GM21619 (cell line): ENCODE measurements around the gene KDF1.
A peak's percentile ranks its signal among the peaks of the same experiment; 100 is the strongest.
"Not testable (repeated sequence)": the region's sequence is repeated elsewhere in the genome, so short reads cannot be mapped to it uniquely, and the experiment has no call there.

Experiments
- ATAC-seq: cut with Tn5 transposase; IDR thresholded peaks from one replicate; pipeline ENCODE4 v1.9.1; 2021; ENCODE audit not compliant: unreplicated experiment

KDF1 gene

DNA sequence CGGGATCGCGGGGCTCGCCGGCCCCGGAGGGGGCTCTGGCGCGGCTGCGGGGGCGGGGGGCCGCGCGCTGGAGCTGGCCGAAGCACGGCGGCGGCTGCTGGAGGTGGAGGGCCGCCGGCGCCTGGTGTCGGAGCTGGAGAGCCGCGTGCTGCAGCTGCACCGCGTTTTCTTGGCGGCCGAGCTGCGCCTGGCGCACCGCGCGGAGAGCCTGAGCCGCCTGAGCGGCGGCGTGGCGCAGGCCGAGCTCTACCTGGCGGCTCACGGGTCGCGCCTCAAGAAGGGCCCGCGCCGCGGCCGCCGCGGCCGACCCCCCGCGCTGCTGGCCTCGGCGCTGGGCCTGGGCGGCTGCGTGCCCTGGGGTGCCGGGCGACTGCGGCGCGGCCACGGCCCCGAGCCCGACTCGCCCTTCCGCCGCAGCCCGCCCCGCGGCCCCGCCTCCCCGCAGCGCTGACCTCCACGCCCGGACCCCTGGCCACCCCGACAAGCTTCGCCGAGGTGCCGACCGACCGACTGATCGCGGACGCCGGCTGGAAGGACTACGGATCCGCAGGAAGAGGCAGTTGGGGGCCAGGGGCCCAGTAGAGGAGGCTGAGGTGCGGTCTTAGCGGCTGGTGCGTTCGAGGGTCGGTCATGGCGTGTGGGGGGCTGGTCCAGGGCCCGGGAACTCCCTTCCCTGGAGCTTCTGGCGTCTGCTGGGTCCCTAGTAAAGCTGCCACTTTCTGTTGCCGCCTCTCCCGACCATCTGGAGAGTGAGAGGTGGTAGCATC lies 33.9 kb upstream of the KDF1 start:
- peak; percentile 13 for ATAC-seq

DNA sequence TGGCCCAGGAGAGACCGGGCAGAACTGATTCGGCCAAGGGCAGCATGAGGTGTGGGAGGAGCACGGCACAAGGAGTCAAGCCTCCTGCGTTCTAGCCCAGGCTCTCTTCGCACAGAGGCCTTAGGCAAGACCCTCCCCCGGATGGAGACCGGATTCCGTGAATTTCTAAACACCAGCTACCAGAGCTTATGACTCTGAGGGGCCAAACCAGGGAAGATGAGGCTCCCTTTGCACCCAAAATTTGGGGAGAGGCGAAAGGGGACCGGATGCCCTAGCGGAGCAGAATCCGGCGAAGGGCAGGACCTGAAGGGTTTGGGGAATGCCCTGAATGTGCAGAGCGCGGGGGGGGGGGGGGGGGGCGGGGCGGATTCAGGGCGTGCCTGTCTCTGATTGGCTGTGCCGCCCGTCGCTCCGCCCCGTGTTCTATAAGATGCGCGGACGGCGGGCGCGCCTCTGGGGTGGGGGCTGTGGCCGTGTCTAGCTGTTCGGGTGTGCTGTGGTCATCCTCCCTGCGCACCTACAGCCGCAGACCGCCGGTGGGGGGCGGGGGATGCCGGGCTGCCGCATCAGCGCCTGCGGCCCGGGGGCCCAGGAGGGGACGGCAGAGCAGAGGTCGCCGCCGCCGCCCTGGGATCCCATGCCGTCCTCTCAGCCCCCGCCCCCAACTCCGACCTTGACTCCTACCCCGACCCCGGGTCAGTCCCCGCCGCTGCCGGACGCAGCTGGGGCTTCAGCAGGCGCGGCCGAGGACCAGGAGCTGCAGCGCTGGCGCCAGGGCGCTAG lies 33.2 kb upstream of the KDF1 start, which contains the start of gene TRNP1:
Gene TRNP1, plus strand, starts transcription at position 456 of the 783 bp plus-strand sequence. Its CDS starts 95 bp downstream, at position 551.
- peak; percentile 44 for ATAC-seq

DNA sequence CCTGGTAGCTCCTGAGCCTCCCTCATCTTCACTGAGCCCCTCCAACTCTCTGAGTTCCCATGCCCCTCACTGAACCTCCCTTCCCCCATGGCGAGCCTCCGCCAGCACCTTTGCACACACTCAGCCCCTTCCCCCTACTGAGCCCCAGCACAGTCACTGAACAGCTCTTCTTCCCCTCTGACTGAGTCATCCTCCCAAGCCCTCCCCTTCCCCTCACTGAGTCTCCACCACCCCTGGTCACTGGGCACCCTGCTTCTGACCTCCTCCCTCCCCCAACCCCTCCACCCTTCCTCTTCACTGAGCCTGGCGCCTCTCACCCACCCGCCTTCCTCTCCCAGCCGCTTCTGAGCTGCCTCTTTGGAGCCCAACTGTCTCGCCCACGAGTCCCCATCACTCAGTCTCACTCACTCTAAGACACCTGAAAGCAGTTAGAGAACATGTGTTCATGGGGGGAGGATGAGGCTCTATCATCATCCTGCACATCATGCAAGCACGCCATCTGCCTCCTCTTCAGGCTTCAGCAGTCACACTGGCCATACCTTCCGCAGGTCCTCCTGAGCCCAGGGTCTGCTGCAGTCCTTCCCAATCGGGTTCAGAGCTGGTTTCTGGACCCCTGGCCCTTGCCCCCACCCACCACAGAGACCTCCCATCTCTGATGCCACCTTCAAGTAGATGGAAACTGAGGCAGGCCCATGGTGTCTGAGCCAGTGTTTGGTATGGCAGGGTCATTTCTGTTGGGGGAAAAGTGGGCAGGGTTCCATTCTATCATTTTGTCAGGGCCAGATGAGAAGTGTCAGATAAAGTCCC lies 31.2 kb upstream of the KDF1 start:
- no peak for ATAC-seq

DNA sequence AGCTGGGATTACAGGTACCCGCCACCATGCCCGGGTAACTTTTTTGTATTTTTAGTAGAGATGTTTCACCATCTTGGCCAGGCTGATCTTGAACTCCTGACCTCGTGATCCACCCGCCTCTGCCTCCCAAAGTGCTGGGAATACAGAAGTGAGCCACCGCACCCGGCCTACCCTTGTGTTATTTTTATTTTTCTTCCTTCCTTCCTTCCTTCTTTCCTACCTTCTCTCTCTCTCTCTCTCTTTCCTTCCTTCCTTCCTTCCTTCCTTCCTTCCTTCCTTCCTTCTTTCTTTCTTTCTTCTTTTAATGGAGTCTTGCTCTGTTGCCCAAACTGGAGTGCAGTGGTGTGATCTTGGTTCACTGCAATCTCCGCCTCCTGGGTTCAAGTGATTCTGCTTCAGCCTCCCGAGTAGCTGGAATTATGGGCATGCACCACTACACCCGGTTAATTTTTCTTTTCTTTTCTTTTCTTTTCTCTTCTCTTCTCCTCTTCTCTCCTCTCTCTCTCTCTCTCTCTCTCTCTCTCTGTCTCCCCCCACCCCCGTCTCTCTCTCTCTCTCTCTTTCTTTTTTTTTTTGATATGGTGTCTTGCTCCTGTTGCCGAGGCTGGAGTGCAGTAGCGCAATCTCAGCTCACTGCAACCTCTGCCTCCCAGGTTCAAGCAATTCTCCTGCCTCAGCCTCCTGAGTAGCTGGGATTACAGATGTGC lies 29.3 kb upstream of the KDF1 start:
- not testable (repeated sequence) for ATAC-seq

DNA sequence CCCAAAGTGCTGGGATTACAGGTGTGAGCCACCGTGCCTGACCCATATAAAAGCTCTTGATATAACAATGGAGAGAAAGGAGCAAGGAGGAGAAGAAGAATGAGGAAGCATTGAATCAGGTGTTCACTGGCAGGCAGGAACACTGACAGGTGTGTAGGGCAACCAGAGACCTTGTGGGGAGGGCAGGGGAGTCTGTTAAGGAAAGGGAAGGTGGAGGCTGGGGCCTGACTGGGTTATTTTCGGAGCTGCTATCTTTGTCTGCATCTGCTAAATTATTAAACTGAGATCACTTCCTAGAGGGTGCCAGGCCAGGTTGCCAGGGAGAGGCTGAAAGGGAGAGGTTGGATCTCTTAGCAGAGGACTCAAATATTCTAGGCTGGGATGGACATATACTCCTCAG lies 26.4 kb upstream of the KDF1 start:
- no peak for ATAC-seq

DNA sequence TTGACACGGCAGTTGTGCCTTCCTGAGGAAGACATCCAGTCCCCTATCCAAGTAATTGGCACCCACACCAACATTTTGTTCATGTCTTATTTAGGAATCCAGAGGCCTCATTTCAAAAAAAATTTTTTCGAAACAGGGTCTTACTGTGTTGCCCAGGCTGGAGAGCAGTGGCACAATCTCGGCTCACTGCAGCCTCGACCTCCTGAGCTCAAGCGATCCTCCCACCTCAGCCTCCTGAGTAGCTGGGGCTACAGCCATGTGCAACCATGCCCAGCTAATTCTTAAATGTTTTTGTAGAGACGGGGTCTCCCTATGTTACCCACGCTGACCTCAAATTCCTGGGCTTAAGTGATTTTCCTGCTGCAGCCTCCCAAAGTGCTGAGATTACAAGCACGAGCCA lies 24.0 kb upstream of the KDF1 start:
- ATAC-seq, result no peak

DNA sequence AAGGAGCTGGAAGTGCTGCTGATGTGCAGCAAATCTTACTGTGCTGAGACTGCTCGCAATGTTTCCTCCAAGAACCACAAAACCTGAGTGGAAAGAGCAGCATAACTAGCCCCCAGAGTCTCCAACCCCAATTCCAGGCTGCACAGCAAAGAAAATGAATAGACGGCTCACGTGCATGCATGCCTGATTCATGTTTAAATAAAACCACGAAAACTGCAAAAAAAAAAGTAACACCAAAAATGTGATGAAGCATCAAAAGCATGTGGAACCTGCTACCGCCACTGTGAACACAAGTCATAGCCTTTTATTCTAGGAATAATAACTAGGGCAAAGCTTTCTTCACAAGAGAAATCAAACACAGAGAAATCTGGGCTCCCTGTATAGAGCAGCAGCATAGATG lies 23.6 kb upstream of the KDF1 start:
- no peak for ATAC-seq

DNA sequence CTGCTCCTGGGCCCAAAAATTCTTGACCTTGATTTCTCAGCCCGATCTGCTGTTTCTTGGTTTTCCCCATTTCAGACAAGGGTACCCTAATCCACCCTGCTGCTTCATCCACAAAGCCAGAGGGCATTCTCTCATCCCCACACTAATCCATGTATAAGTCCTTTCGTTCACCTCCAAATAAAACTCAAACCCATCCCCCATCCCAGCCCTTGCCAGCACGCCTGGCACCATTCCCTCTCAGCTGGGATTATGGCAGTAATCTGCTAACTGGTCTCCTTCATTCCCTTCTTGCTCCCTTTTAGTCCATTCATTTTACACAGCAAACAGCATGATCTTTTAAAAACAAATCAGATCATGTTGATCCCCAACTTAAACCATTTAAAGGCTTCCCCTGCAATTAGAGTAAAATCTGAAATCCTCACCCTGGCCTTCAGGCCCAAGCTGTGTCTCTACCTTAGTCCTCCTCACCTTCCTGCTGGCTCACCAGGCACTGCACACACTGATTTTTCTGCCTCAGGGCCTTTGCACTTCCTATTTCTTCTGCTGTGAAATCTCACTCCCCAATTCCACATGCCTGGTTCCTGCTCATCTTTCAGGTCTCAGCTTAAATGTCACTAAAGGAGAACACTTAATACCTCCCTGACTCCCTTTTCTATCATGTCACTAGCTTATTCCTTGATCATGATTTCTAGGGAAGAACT lies 21.0 kb upstream of the KDF1 start:
- no peak for ATAC-seq

DNA sequence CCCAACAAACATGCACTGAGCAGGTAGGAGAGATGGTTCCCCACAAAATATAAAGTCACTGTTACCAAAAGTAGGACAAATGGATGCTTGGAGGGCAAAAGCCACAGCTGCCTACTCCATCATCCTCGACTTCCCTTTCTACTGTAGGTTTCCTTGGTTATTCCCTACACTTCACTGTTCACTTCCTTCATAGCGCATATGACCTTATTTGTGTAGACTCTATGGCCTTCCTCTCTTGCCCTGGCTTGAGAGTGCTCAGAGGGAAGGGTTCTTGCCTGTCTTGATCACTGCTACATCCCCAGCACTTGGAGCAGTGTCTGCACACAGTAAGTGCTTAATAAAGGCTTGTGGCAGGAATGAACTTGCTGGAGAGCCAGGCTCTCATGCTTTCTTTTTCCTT lies 18.6 kb upstream of the KDF1 start:
- ATAC-seq, result no peak

DNA sequence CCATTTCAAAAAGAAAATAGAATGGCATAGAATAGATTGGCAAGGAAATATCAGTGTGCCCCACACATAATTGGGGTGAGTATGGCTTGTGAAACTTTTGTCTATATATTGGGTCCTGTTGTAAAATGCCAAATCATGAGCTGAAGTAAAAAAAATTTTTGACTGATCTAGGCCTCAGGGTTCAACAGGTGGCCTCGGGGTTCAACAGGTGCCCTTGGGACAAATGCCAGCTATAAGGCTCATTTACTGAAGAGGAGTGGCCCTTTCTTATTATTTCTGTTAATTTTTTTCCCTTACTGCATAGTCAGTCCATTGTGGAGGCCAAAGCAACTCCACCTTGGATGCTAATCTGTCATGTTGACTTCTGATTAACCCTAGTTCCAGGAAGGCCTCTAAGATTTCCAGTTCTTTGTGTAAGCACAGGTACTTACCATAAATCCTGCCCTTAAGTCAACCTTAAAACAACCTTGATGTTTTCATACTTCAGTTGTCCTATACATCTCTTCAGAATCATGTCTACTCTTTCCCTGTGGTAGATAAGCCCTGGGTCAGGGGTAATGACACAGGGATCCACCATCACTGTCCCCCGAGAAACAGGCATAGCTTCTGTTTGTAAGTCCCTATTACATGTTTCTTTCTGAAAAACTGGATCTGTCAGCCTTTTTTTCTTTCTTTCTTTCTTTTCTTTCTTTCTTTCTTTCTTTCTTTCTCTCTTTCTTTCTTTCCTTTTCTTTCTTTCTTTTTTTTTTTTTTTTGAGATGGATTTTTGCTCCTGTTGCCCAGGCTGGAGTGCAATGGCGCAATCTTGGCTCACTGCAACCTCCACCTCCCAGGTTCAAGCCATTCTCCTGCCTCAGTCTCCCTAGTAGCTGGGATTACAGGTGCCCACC lies 16.6 kb upstream of the KDF1 start:
- ATAC-seq, result no peak

DNA sequence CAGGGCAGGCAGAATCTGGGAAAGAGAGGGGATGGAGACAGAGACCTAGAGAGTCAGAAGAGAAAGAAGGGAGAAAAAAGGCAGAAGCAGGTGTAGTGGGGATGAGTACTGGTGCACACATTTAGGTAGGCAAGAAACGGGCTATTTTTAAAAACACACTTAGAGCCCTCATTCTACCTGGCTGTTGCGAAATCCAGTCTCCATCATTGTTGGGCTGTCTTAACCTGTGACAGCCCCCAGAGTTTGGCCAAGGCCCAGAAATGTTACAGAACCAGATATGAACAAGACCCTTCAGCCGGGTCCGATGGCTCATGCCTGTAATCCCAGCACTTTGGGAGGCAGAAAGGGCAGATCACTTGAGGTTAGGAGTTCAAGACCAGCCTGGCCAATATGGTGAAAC lies 12.6 kb upstream of the KDF1 start:
- ATAC-seq, result no peak

DNA sequence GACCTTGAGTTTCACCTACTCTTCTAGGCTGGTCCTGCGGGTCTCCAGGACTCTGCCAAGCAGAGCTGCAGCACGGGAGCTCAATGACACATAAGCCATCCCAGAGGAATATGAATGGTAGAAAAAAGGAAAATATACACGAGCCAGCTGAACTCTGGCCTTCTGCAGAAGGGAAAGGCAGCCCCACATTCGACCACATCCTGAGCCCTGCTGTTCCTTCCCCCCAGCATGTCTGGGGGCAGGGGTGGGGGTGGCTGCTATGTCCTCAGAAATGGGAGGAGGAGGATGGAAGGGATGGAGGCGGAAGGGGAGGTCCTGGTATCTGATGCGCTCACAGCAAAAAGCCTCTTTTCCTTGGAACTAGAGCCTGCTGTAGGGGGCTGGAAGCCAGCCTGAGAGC lies 12.1 kb upstream of the KDF1 start:
- no peak for ATAC-seq

DNA sequence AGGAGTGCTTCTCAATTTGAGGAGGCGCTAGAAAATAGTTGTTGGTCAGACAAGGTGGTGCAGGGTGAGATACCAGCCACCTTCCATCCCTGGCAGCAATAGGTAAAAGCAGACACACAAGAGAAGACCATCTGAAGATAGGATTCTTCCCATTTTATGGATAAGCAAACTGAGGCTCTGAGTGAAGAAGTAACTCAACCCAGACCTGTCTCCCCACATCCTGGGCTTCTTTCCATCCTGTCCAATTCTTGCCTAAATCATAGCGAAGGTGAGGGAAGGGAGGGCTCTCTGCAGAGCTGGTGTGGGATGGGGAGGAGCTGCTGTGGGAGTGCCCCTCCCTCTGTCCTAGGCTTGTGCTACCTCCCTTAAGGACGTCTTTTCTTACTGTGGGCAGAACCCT lies 11.3 kb upstream of the KDF1 start:
- no peak for ATAC-seq

DNA sequence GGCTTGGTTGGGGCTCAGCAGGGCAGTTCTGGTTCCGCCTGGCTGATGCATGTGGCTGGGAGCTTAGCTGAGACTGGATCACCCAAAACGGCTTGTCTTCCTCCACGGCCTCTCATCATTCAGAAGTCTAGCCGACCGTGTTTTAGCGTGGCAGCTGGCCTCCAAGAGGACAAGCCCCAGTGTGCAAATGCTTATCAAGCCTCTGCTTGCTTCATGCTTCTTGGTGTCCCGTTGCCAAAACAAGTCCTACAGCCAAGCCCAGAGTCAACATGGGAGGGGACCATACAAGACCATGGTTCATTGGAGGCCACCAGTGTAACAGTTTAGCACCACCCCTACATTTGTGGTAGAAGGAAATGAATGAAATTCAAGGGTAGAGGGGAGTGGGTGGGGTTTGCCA lies 10.5 kb upstream of the KDF1 start:
- ATAC-seq, result no peak

DNA sequence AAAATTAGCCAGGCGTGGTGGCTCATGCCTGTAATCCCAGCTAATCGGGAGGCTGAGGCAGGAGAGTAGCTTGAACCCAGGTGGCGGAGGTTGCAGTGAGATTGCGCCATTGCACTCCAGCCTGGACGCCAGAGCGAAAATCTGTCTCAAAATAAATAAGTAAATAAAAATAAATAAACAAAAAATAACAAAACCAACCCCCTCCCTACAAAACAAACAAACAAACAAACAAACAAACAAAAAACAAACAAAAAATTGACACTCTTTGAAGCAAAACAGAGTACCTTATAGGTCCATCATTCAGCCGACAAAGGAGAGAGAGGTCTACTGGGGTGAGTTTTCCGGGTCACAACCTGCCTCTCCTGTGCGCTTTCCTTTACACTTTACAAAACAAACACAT lies 5.4 kb upstream of the KDF1 start:
- no peak for ATAC-seq

DNA sequence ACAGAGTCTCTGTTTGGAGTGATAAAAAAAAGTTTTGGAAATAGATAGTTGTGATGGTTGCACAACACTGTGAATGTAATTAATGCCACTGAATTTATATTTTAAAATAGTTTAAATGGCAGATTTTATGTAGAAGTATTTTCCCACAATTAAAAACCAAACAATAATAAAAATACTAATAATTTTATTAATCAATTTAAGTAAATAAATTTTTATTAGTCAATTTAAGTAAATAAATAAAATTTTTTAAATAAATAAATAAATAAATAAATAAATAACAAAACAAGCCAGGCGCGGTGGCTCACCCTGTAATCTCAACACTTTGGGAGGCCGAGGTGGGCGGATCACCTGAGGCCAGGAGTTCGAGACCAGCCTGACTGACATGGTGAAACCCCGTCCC lies 4.9 kb upstream of the KDF1 start:
- no peak for ATAC-seq

DNA sequence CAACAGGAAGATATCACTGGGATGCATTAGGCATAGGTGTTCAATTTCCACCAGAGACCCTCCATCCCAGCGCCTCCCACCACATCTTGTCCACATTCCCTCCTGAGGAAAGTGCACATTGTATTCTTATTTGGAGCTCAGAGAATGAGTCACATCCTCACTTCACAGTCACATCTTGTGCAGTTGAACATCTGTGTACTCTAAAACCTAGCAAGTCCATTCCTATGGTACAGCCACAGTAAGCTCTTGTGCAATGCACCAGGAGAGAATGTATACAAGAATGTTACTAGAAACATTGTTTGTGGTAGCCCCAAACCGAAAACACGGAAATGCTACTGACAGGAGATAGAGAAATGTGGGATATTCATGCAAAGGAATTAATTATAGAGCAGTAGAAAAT lies 1.6 kb upstream of the KDF1 start:
- no peak for ATAC-seq

DNA sequence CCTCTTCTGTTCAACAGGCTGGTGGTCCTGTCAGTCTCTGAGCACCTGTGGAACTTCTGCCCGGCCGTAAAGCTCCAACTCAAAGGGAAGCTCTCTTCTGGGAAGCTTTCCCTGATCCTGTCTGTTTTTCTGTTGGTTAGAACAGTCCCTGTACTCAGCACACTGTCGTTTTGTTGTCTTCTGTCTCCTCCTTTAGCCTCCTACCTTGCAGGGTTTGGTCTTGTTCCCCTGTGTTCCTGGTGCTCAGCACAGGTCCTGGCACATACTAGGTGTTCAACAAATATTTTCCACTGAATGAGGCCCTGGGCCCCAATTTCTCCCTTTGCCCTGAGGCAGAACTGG lies 328 bp upstream of the KDF1 start:
- no peak for ATAC-seq

DNA sequence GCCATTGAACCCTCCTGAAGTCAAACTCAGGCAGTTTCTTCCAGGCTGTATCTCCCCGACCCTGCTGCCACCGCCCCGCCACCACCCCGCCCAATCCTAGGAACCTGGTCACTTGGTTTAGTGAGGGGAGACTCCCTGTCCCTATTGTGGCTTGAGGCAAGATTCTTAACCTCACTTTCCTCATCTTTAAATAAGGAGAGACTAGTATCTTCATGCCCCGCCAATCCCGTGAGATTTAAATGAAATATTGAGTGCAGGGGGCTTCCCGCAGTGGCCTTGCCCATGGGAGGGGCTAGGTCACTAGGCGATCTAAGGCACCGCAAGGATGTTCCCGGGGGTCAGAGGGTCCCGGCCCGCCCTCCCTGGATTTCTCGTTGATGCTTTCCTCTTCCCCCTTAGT lies 998 bp downstream of the KDF1 start:
- ATAC-seq, result no peak

DNA sequence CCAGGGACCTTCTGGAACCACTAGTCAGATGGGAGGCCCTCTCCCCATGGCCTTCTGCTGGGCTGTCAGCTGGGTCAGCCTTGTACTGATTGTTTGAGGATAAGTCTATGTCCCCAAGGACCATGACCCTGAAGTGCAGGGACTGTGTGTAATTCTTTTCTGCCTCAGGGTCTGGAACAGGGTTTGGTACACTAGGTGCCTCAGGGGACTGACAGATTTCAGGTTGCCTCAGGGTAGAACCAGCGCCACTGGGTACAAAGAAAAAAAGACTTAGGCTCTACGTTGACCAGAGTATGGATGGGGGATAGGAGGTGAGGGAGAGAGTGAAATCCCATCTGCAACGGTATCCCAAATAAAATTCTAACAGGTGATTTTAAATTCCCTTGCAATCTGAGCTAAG lies 3.0 kb downstream of the KDF1 start:
- ATAC-seq, result no peak
